ENCODE data around the gene CCNG2. TPM values are rescaled to one million over a fixed set of nuclear protein-coding genes. Genes with fewer than 3 reads are reported as not detected.

CCNG2 gene, protein sequence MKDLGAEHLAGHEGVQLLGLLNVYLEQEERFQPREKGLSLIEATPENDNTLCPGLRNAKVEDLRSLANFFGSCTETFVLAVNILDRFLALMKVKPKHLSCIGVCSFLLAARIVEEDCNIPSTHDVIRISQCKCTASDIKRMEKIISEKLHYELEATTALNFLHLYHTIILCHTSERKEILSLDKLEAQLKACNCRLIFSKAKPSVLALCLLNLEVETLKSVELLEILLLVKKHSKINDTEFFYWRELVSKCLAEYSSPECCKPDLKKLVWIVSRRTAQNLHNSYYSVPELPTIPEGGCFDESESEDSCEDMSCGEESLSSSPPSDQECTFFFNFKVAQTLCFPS
- total RNA-seq: 10 to 100 TPM; 24.7 to 41.8 (median 29.2) TPM

DNA sequence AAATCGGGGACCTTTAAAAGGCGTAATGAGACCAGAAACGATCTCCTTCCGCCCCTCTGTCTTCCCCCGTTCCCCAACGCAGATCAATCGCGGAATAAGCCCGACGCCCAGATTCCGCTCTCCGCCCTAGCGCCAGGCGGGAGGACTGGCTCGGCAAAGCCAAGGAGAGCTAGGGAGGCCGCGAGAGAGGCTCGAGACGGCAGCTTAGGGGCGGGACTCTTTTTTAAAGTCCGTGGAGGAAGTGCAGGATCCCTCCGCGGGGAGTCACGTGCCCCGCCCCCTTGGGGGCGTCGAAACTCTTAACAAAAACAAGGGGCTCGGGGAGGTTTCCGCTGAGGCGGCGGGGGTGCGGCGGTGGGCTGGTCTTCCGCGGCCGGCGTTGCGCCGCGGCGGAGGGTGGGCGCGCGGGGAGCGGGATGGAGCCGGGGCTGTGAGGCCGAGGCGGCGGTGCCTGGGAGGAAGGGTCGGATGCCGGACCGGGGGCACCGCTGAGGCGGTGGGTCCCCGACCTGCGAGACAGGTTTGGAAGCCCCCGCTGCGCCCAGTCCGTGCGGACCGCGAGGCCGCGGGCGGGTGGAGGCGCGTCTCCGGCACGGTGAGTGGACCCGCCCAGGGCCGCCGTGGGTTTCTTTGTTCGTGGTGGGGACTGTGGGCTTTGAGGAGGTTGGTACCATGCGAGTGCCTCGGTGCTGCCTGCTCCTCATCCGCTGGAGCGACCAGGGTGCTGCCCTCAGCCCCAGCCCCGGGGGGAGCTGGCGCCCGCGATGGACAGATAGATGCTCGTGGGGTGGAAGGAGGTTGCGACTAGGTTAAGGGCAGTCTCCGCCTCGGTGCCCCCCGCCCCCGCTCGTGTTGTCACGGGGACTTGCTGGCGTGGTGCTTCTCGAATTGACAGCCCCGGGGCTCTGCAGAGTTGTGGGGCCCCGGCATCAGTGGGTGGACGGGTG is at the start of gene CCNG2:
CCNG2 (plus strand) TSS at position 296 of the 947 bp plus-strand sequence. CDS start 1,326 bp downstream, outside the sequence.
- DNase-seq: peak; percentile 87 to 90
- TF ChIP-seq, protein P1, sequence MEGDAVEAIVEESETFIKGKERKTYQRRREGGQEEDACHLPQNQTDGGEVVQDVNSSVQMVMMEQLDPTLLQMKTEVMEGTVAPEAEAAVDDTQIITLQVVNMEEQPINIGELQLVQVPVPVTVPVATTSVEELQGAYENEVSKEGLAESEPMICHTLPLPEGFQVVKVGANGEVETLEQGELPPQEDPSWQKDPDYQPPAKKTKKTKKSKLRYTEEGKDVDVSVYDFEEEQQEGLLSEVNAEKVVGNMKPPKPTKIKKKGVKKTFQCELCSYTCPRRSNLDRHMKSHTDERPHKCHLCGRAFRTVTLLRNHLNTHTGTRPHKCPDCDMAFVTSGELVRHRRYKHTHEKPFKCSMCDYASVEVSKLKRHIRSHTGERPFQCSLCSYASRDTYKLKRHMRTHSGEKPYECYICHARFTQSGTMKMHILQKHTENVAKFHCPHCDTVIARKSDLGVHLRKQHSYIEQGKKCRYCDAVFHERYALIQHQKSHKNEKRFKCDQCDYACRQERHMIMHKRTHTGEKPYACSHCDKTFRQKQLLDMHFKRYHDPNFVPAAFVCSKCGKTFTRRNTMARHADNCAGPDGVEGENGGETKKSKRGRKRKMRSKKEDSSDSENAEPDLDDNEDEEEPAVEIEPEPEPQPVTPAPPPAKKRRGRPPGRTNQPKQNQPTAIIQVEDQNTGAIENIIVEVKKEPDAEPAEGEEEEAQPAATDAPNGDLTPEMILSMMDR (IDR thresholded peaks at IDR 0.05): peak in 2 of 6 experiments; percentile 14 to 17
- peak; percentile 50 to 72 for TF ChIP-seq POLR2A (IDR thresholded peaks at IDR 0.05)
- peak within 1 kb of the TSS; percentile 83 to 97 (median 94) for H3K27ac ChIP-seq
- H3K4me3 ChIP-seq (replicated peaks in 1 of 3): peak within 1 kb of the TSS; percentile 79 to 95 (median 95)
- H3K27me3 ChIP-seq: no peaks in the 10 kb centered on the region
- peaks cover 10 to 18% of the 10 kb centered on the region in 2 donors for H3K4me1 ChIP-seq
- intact Hi-C loops (cut with DNase I): loop anchor here (5.0 kb wide), 1 partner anchor 80 kb away; the partner anchor contains the start of gene CCNI
- H3K36me3 ChIP-seq: peaks cover 11 to 13% of the 10 kb centered on the region in 2 donors
- H3K9me3 ChIP-seq: no peaks in the 10 kb centered on the region
- WGBS, 2 donors: 1% methylated on average over 16 to 19 of the region's 94 CpGs

DNA sequence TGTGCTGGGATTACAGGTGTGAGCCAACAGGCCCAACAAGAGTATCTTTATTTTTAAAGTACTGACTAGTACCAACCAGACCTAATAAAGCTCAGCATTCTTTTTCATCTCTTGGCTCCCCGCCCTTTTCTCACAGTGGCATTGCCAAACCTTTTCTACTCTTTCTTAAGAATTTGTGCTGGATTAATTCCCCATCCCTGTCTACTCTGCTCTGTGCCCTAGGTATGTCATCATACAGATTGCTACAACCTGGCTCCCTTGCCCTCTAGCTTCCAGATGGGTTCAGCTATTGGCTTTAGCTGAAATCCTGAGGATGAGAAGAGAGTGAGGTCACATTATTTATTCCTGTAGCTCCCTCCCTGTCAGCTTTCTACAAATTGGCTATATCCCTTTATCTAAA is 46.3 kb upstream of the CCNG2 start:
- intact Hi-C loops (cut with DNase I): no loop called here

DNA sequence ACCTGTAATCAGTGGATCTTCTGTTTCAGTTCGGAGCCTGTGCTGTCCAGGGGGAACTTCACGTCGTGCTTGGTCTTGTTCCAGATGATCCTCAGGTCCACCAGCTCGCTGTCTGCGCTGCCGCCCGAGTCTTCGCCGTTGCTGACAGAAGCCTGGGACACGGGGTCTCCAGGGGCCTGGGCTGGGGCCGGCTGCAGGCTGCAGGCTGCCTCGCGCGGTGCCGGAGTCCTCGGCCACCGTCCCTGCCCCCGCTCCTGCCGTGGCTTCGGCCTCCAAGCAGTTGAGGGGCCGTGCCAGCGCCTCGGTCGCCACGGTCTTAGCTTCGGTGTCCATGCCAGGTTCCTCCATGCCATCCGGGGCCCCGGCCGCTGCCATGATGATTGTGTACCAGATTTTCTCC is 43.9 kb upstream of the CCNG2 start:
- H3K36me3 ChIP-seq: no peaks in the 10 kb centered on the region
- H3K27ac ChIP-seq: no peak overlapping the region
- H3K9me3 ChIP-seq: no peaks in the 10 kb centered on the region
- intact Hi-C loops (cut with DNase I): no loop called here
- no peaks in the 10 kb centered on the region for H3K27me3 ChIP-seq
- H3K4me1 ChIP-seq: no peaks in the 10 kb centered on the region
- WGBS, 2 donors: 91 to 96% methylated on average over 18 to 24 of the region's 29 CpGs
- no peak overlapping the region for H3K4me3 ChIP-seq (replicated peaks in 1 of 3)
- TF ChIP-seq, protein P1 (IDR thresholded peaks at IDR 0.05): no peak
- TF ChIP-seq POLR2A (IDR thresholded peaks at IDR 0.05): no peak
- DNase-seq: no peak

More for the DNA sequence above, 46.3 kb upstream of the CCNG2 start:
- TF ChIP-seq, protein P1 (IDR thresholded peaks at IDR 0.05): no peak
- TF ChIP-seq POLR2A (IDR thresholded peaks at IDR 0.05): no peak
- Histone ChIP-seq H3K27me3 (no peaks in the 10 kb centered on the region), H3K27ac (no peak overlapping the region), H3K4me3 (replicated peaks in 1 of 3) (no peak overlapping the region), H3K9me3 (no peaks in the 10 kb centered on the region), H3K36me3 (no peaks in the 10 kb centered on the region), H3K4me1 (no peaks in the 10 kb centered on the region)
- 93 to 100% methylated on average over 1 of the region's 1 CpG for WGBS, 2 donors
- peak in 1 of 2 donors; percentile 12 for DNase-seq

DNA sequence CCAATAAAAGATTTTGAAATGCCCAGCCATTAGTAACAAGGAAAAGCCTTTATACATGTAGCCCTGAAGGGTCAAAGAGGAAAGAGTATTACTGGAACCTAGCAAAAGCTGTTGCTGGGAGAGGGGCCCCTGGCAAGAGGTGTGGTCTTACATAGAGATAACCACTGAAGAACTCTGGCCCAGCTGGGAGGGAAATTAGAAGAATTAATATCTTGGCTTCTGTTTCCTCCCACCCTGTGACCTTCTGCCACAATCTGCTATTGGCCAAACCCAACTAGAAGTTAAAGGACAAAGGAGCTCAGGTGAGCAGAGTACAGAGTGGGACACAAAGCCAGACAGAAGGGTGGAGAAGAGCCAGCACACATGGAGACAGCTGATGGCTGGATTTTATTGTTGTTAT is 39.3 kb upstream of the CCNG2 start:
- Histone ChIP-seq H3K9me3 (no peaks in the 10 kb centered on the region), H3K36me3 (no peaks in the 10 kb centered on the region), H3K4me1 (no peaks in the 10 kb centered on the region), H3K27ac (no peak overlapping the region), H3K4me3 (replicated peaks in 1 of 3) (no peak overlapping the region), H3K27me3 (no peaks in the 10 kb centered on the region)
- intact Hi-C loops (cut with DNase I): no loop called here
- no peak for DNase-seq
- no peak for TF ChIP-seq POLR2A (IDR thresholded peaks at IDR 0.05)
- TF ChIP-seq, protein P1 (IDR thresholded peaks at IDR 0.05): no peak

All from thyroid gland (tissue), 4 donors.